ENCODE data around the gene NSF.
"Not testable (repeated sequence)": the region's sequence is repeated elsewhere in the genome, so short reads cannot be mapped to it uniquely, and the experiment has no call there.

The NSF gene

DNA sequence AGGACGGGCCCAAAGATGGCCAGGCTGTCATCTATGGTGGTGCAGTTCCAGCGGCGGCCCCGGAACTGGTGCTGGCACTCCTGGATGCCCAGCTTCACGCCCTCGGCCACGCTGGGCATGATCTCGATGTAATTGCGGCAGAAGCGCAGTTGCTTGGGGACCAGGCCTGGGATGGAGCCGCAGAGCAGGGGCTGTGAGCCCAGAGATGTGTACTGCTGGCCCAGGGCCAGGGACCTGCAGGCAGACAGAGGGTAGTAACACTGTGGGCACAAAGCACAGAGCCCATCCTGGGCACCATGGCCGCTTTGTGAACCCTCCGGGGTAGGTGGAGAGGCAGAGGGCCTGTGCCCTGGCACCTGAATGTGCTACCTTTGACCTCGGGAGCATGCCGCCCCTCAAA is 183.2 kb downstream of the NSF start:
- DNase-seq (ENCODE audit: low read depth in 2 of 2): no peak

DNA sequence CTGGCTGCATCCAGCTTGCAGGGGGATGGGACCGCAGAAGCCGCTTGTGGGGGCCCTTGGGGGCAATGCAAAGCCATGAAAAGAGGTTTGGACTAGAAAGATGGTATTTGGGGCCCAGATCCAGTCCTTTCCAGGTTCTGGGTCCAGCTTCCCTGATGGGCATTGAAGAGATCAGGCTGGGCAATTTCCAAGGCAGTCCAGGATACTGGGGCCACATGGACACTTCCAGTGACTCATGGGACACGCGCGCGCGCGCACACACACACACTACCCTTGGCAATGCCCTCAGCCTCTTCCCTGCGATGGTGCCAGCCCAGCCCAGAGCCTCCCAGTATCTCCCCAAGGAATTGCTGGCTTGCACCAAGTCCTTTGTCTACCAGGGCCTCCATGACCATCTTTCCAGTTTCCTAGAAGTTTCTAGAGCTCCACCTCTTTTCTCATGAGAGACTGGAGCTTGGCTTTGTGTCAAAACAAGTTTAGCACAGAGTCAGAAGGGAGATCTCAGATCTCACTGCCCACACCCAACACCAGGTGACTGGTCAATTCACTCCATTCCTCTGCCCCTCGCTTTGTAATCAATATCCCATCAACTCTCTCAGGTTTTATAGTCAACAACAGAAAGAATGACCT is 183.8 kb downstream of the NSF start:
- no peak for DNase-seq (ENCODE audit: low read depth in 2 of 2)

DNA sequence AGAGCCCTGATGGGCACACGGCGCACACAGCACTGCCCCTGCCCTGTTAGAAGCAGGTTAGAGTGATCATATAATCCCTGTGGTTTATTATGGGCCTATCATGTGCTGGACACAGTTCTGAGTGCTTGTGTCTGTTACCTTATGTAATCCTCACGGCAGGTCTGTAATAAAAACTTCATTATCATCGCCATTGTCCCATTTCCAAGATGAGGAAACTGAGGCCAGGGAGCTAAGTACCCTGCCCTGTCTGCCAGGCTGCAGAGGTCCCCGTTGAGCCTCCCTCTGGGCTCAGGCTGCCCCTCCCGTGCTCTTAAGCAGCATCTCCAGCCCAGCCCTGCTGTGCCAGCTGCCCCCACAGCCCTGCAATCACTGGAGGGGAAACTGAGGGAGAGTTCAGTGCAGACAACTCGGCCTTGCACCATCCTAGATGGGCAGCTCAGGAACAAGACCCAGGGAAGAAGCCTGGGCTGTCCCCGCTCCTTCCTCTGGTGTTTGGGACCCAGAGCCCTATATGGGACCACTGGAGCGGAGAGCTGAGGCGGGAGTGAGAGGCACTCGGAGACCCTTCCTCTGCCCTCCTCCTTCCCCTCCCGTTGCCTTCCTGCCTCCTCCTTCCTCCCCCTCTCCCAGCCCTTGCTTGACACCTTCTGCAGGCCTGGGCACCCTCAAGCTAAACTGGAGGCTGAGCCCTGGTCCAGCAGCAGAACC is 186.0 kb downstream of the NSF start:
- DNase-seq (ENCODE audit: low read depth in 2 of 2): no peak

DNA sequence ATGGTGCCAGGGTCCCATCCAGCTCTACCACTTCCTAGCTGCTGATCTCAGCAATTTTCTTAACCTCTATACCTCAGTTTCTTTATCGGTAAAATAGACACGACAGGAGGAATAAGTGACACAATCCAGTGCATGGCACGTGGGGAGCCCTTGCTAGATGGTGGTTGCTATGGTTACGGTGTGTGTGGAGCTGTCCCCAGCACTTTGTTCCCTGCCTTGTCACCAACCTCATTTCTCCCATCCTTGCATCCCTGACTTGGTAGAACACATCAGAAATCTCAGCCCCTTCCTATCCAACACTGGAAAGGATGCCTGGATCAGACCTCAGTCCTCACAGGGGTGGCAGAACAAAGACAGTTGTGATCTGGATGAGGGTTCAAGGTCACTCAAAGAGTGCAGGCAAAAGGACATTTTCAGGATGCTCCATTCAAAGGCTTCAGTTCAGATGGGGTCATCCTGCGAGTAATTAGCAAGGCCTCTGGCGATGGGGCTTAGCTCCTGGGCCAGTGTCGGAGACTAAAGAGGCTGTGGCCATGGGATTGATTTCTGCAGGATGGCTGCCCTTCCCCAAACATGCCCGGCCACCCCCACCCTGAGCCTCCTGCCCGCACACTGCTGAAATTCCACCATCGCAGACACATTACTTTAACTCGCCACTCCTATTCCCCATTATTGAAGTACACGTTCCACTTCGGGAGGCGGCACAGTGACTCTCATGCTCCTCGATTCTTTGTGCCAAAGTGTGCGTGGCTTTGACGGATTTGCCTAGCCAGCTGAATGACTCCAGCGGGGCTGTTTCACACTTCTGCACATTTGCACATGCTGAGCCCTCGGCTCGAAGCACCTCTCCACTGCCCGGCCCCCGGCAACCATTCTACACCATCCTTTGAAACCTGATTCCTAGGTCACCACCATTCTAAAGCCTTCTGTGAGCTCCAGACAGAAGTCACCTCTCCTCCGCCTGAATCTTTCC is 187.8 kb downstream of the NSF start:
- no peak for DNase-seq (ENCODE audit: low read depth in 2 of 2)

DNA sequence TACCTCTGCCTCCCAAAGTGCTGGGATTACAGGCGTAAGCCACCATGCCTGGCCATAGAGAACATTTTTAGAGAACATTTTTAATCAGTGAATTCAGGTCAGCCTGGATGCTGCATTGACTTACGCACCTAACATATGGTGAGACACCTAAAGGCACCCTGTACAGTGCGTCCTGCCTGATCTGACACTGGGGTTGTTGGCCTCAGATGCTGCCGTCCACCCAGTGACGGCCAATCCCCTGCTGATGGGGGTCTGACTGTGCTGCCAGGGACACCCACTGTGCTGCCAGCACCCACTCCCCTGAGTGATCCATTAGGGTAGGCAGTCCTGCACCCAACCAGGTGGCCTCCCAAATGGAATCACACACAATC is 189.5 kb downstream of the NSF start:
- no peak for DNase-seq (ENCODE audit: low read depth in 2 of 2)

DNA sequence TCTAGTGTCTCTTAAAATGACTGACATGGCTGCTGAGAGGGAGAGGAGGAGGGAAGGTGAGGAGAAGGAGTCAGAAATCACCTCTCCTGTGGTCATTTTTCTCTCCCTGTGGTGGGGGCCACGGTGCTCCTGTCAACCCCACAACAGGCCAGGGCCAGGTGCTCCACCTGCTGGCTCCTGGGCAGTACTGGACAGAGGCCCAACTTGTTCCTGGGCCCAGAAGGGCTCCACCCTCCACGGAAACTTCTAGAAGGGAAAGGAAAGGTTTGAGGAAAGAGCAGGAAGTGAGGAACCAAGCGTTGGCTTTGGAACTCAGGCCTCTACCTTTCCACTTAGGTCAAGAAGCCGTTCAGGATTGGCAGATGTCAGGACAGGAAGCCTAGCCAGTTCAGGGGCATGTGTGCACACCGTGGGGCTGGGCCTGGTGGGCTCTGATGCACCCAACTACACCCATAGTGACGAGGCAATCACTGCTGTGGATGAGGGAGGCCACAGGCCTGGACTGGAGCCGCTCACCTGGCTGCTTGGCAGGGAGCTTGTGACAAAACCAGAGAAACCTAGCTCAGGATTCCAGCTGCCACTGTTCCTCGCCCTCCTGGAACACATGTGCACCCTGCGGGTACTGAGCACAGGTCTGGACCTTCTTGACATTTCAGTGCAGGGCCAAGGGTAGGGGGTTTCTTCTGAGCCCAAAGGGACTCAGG is 191.9 kb downstream of the NSF start:
- DNase-seq (ENCODE audit: low read depth in 2 of 2): no peak

DNA sequence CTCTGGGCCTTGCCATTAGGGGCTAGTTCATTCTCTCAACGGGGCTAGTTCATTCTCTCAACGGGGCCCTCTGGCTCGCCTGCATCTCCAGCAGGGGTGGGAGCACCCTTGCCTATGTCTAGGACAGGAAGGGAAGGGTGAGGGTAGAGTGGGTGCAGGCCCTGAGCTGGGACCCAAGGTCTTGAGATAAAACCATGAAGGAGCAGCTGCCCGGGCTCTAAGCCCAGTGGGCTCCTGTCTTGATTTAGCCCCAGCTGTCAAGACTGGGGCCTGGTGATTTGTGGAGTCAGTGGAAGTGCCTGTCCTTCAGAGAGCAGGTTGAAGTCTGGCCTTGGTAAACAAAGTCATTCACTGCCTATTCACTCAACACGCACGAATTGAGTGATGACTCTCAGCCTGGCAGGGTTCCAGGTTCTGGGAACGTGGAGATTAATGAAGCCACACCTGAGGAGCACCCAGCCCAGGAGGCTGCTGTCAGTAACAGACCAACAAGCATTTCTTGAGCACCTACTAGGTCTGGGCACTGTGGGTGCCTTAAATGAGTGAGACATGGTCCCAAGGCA is 192.6 kb downstream of the NSF start:
- DNase-seq (ENCODE audit: low read depth in 2 of 2): no peak

DNA sequence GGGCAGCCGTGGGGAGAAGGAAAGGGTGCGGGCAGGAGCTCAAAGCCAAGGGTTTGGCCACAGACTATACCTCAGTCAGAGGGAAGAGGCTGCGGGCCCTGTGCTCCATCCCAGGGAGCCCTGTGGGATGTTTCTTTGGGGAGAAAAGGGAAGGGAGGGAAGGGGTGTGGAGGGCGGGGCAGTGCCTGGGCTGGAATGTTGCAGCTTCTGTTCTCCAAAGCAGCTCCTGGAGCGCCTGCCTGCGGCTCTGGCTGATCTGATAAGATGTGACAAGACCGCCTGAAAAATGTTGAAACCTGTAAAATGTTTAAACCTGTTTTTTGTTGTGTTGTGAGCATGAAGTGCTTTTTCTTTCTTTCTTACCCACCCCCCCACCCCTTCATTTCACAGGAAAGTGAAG is 195.2 kb downstream of the NSF start:
- DNase-seq (ENCODE audit: low read depth in 2 of 2): no peak

DNA sequence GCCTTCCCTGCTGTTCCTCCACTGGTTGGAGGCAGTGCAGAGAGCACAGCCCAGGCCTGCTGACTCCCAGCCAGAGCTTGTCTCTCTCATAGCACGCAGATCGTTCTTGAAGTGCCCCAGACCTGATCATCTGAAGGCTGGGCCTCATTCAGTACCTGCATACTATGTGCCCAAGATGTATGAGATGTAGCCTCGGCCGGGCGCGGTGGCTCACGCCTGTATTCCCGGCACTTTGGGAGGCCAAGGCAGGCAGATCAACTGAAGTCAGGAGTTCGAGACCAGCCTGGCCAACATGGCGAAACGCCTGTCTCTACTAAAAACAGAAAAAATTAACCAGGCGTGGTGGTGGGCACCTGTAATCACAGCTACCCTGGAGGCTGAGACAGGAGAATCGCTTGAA is 197.0 kb downstream of the NSF start:
- no peak for DNase-seq (ENCODE audit: low read depth in 2 of 2)

DNA sequence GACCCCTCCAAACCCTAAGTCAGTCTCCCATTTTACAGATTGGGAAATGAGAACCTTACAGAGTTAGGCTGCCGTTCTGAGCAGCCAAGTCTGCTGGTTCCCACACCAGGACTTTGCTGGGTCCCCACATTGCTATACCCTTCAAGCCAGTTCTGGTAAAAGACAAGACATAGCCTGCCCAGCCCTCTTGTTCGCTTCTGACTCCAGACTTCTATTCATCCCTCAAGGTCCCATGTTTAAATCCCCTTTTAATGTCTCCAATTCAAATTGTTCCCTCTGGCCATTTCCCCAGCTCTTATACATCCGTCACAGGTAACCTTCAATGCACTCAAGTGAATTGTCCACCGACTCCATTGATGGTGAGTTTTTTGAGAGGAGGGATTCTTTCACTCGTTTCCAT is 197.8 kb downstream of the NSF start:
- no peak for DNase-seq (ENCODE audit: low read depth in 2 of 2)

DNA sequence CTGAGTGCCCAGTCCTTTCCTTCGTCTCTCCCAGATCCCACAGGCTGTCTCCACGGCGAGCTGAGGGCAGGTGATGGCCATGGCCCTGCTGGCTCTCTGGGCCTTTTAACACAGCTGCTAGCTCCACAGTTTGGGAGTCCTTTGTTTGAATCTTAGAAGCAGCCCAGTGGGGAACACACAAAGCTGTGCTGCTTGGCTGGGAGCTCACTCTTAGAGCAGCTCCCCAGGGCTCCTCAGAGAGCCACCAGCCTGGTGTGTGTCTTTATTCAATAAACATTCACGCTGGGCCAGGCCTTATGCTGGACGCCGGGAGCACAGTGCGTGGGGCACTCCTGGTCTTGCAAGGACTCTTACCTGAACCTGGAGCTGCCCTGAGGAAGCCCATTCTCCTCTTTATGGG is 198.3 kb downstream of the NSF start:
- no peak for DNase-seq (ENCODE audit: low read depth in 2 of 2)

DNA sequence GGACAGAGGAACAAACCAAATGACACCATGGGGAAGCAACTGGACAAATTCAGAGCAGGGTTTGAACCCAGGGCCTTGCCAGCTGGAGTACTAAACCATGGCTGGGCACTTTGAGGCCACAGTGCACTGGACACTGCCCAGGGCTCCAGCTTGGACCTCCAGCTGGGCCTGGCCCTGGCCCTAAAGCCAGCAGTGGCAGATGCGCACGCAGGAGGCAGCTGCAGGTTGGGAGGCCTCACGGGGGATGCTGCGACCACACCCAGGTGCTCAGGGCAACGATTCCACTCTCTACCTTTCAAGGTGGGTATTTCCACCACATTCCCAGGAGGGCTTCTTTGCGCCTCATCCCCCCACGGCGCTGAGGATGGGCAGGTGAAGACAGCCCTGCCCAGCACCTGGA is 199.1 kb downstream of the NSF start:
- DNase-seq (ENCODE audit: low read depth in 2 of 2): no peak

DNA sequence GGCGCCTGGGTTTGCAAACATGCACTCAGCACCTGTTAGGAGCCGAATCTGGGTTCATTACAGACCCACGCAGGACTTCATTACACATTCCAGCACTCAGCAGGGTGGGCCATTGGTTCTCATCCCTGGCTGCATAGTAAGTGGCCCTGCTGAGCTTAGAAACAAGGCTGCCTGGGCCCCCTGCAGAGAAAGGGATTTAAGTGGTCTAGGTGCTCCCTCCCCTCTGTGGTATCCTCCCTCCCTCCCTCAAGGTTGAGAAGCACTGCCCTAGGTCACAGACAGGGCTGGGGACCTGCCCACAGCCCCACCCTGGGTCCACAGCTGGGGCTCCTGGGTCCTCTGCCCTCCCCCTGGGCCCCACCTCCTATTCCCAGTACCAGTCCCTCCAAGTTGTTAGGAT is 199.7 kb downstream of the NSF start:
- no peak for DNase-seq (ENCODE audit: low read depth in 2 of 2)

DNA sequence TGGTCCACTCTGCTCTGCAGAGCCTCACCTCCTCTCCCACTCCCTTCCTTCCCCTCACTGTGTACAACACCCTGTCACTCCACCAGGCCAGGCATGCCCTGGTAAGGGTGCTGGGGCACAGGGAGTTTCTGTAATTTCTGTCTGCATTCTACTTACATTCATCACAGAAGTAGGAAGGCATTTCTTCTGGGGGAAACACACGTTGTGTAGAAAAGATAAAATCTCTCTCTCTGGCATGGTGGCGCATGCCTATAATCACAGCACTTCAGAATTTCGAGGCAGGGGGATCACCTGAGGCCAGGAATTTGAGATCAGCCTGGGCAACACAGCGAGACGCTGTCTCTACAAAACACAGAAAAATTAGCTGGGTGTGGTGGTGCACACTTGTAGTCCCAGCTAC is 201.1 kb downstream of the NSF start:
- no peak for DNase-seq (ENCODE audit: low read depth in 2 of 2)

DNA sequence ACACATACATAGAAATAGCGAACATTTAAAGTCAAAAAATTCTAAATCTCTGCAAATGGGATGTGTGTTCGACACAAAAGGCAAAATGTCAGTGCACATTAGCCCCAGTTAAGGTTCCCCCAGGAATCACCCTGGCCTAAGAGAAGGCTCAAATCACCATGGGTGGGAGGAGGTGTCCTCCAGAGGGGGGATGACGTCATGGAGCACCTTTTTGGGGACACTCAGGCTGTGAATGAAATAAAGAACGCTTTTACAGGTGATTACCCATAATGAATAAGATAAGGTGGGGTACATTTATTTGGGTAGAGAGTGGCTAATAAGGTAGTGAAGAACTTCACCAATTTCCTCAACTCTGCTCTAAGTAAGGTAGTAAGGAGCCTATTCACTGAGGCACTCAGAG is 201.6 kb downstream of the NSF start:
- no peak for DNase-seq (ENCODE audit: low read depth in 2 of 2)

DNA sequence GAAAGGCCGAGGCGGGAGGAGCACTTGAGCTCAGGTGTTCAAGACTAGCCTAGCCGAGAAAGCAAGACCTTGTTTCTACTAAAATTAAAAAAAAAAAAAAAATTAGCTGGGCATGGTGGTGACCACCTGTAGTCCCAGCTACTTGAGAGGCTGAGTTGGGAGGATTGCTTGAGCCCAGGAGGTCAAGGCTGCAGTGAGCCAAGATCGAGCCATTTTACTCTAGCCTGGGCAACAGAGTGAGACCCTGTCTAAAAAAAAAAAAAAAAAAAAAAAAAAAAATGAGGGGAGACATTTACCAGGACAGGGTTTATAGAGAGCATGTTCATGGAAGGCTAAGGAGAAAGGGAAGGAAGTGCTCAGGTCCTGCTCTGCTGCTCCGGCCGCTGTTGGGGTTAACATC is 202.6 kb downstream of the NSF start:
- not testable (repeated sequence) for DNase-seq (ENCODE audit: low read depth in 2 of 2)

DNA sequence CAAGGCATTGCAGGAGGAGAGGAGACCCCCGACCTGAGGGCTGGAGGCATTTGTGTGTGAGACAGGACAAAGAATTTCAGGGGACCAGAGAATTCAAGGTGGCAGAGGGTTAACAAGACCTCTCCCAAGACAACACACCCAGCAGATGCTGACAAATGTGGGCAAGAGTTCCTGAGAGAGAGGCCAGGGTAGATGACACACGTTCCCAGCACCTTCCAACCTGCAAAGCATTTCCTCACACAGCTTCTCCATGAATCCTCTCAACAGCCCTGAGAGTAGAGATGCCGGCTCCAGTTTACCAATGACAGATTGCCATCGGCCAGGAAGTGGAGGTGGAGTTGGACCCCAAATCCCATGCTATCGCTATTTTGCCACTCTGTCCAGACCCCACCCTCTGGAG is 203.1 kb downstream of the NSF start:
- DNase-seq (ENCODE audit: low read depth in 2 of 2): no peak

DNA sequence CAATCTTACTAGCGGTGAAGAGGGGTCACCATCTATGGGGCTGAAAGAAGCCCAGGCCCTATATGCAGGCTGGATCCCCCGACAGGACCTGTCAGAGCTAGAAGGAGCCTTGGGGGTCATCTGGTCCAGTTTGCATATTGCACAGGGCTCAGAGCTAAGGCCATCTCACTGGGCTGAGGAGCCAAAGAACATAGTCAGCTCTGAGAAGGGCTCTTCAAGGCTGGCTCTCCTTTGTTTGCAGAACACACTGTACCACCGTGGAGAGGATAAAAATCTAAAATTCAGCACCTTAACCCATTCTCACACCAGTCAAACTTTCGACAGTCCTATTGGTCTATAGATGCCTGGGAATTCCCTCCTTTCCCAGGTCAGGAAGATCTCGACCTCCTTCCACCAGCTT is 203.8 kb downstream of the NSF start:
- DNase-seq (ENCODE audit: low read depth in 2 of 2): no peak

DNA sequence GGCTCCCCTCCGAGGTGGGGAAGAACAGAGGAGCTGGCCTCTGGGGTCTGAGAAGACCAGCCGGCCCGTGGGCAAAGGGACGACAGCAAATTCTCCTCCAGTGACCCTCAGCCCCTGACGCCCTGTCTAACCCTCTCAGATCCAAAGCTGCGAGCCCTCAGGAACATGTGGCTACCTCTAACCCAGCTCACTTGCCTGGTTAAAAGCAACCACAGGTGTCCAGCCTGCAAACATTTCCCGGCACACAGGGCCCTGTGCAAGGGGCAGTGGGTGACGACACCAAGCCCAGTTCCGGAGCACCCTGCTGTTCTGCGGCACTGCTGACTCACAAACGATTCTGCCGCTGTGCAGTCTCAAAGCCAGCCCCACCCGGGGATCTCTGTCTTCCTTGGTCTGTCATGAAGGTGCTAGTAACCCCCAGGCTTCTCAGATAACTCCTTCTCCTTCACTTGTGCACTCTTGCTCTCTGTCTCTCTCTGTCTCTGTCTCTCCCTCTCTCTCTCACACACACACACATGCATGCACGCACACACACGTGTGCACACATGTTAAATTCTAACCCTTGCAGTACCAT is 205.0 kb downstream of the NSF start:
- no peak for DNase-seq (ENCODE audit: low read depth in 2 of 2)

DNA sequence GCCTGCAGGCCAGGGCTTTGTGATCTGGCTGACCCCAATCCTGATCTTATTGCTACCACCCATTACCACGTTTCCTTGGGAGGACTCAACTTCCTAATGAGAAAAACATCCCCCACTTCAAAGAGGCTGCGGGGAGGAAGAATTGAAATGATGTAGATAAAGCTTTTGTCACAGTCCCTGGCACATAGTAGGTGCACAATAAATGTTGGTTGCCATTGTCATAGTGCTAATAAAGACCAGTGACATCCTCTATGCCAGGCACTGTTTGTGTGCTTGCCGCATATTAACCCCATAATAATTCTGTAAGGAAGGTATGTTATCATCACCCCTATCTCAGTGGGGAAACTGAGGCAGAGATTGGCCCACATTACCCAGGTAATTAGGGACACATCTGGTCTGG is 205.6 kb downstream of the NSF start:
- DNase-seq (ENCODE audit: low read depth in 2 of 2): no peak

DNA sequence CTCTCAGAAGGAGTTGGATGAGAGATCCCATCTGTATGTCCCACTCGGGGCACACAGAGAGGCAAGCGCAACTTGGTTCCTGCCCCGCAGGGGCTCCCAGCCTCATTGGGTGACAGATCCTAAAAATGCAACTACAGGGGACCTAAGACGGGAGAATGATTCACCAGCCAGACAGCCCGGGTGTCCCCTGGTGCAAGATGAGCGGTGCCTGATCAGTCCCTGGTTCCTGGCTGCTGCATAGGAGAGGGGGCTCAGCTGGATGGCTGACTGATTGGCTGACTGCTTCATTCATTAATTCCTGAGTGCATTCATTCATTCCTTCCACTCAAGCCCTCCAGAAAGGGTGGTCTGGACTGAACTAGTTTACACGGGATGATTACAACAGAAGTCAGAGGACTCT is 206.1 kb downstream of the NSF start:
- DNase-seq (ENCODE audit: low read depth in 2 of 2): no peak

Data from stimulated activated CD4-positive, alpha-beta T cell treated with anti-CD3 and anti-CD28 coated beads, Interleukin-1b, Interleukin-23, amount 100 ng/mL, for 4 hours (primary cell).